ENCODE results near the gene USP49.

DNA sequence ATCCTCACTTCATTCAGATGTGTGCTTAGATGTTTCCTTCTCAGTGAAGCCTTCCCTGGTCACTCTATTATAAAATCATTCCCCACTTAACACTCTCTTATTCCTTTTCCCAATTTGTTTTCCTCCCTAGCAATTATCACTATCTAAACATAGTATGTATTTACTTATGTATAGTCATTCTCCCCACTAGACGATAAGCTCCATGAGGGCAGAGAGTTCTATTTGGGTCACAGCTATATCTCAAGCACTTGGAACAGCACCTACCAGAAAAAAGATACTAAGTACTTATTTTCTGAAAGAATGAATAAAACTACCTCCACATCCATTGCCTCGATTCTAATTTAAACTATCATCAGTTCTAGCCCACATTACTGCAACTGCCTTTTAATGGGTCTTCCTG lies 36.5 kb downstream of the USP49 start:
- TF ChIP-seq ZBTB7A (tag by site-specific recombination; IDR thresholded peaks at IDR 0.05; ENCODE audit: low read depth) (no peak), ZNF623 (tag by site-specific recombination; IDR thresholded peaks at IDR 0.05) (no peak), ZNF626 (tag by site-specific recombination; IDR thresholded peaks at IDR 0.05) (no peak)
- TF ChIP-seq, protein P1, sequence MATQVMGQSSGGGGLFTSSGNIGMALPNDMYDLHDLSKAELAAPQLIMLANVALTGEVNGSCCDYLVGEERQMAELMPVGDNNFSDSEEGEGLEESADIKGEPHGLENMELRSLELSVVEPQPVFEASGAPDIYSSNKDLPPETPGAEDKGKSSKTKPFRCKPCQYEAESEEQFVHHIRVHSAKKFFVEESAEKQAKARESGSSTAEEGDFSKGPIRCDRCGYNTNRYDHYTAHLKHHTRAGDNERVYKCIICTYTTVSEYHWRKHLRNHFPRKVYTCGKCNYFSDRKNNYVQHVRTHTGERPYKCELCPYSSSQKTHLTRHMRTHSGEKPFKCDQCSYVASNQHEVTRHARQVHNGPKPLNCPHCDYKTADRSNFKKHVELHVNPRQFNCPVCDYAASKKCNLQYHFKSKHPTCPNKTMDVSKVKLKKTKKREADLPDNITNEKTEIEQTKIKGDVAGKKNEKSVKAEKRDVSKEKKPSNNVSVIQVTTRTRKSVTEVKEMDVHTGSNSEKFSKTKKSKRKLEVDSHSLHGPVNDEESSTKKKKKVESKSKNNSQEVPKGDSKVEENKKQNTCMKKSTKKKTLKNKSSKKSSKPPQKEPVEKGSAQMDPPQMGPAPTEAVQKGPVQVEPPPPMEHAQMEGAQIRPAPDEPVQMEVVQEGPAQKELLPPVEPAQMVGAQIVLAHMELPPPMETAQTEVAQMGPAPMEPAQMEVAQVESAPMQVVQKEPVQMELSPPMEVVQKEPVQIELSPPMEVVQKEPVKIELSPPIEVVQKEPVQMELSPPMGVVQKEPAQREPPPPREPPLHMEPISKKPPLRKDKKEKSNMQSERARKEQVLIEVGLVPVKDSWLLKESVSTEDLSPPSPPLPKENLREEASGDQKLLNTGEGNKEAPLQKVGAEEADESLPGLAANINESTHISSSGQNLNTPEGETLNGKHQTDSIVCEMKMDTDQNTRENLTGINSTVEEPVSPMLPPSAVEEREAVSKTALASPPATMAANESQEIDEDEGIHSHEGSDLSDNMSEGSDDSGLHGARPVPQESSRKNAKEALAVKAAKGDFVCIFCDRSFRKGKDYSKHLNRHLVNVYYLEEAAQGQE (tag by site-specific recombination; IDR thresholded peaks at IDR 0.05), result no peak
- TF ChIP-seq, protein P2, sequence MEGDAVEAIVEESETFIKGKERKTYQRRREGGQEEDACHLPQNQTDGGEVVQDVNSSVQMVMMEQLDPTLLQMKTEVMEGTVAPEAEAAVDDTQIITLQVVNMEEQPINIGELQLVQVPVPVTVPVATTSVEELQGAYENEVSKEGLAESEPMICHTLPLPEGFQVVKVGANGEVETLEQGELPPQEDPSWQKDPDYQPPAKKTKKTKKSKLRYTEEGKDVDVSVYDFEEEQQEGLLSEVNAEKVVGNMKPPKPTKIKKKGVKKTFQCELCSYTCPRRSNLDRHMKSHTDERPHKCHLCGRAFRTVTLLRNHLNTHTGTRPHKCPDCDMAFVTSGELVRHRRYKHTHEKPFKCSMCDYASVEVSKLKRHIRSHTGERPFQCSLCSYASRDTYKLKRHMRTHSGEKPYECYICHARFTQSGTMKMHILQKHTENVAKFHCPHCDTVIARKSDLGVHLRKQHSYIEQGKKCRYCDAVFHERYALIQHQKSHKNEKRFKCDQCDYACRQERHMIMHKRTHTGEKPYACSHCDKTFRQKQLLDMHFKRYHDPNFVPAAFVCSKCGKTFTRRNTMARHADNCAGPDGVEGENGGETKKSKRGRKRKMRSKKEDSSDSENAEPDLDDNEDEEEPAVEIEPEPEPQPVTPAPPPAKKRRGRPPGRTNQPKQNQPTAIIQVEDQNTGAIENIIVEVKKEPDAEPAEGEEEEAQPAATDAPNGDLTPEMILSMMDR (tag by site-specific recombination; IDR thresholded peaks at IDR 0.05), result no peak

Data from HEK293 (cell line).